Epithelial cell of proximal tubule (primary cell): ENCODE measurements around the gene MEGF11. TPM values are rescaled to one million over a fixed set of nuclear protein-coding genes. Genes with fewer than 3 reads are reported as not detected.

Source experiments
- DNase-seq: peaks from one replicate; pipeline ENCODE4 v3.0.0-alpha.2; 2011; ENCODE audit warnings: low read depth
- H3K4me3 ChIP-seq: 2 replicates; pipeline ENCODE4 v1.5.1; 2011; ENCODE audit warnings: low read depth, mild to moderate bottlenecking, low read length
- total RNA-seq: library from RNA; depleted of rRNA; stranded (reverse); fragments of >200 nt; gene quantifications from 2 replicates; pipeline ENCODE4 v1.2.3, GENCODE V29; 2015
- TF ChIP-seq, protein P1 (sequence below): conservative IDR thresholded peaks from 2 replicates; pipeline ENCODE4 v1.5.1; 2012; ENCODE audit warnings: low read depth, mild to moderate bottlenecking, low read length

The MEGF11 gene
- total RNA-seq, 1 donor from 2014 or later, result 3.7 TPM

- H3K4me3 ChIP-seq, result no peak overlapping the region
- TF ChIP-seq, protein P1, sequence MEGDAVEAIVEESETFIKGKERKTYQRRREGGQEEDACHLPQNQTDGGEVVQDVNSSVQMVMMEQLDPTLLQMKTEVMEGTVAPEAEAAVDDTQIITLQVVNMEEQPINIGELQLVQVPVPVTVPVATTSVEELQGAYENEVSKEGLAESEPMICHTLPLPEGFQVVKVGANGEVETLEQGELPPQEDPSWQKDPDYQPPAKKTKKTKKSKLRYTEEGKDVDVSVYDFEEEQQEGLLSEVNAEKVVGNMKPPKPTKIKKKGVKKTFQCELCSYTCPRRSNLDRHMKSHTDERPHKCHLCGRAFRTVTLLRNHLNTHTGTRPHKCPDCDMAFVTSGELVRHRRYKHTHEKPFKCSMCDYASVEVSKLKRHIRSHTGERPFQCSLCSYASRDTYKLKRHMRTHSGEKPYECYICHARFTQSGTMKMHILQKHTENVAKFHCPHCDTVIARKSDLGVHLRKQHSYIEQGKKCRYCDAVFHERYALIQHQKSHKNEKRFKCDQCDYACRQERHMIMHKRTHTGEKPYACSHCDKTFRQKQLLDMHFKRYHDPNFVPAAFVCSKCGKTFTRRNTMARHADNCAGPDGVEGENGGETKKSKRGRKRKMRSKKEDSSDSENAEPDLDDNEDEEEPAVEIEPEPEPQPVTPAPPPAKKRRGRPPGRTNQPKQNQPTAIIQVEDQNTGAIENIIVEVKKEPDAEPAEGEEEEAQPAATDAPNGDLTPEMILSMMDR, result no peak
- DNase-seq, result no peak
Observed at GRCh38 chr15:66130496-66131034, 123.0 kb downstream of the MEGF11 start.

- TF ChIP-seq, protein P1, result no peak
- peak; percentile 50 for DNase-seq
- no peak overlapping the region for H3K4me3 ChIP-seq
Observed at GRCh38 chr15:66129586-66129985, 124.0 kb downstream of the MEGF11 start.

DNA sequence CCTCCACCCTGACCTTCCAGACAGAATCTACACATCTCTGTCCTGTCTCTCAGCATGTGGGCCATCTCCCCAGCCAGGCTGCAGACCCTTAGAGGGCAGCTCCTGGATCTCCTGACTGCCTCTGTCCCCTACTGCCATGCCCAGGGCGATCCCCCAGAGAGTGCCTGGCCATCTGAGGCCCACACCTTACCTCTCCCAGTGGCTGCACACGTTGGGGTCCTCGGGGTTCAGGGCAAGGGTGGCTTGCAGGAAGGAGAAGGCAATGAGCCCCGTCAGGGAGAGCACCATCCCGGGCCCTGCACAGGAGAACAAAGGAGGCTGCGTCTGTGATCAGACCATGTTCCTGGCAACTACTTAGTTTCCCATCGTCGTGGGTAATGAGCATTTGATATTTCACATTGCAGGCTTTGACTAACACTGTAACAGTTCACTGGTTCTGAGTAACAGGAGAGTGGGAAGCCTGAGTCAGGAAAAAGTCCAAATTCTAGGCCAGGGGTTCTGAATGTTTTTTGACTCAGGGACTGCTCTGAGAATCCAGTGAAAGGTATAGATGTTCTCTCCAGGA lies 125.4 kb downstream of the MEGF11 start:
- DNase-seq, result peak; percentile 72
- H3K4me3 ChIP-seq, result peak overlapping the region; percentile 59
- TF ChIP-seq, protein P1, result no peak

GRCh38 chr15:66126456-66126855 lies 127.1 kb downstream of the MEGF11 start:
- no peak for DNase-seq
- peak overlapping the region; percentile 59 for H3K4me3 ChIP-seq

DNA sequence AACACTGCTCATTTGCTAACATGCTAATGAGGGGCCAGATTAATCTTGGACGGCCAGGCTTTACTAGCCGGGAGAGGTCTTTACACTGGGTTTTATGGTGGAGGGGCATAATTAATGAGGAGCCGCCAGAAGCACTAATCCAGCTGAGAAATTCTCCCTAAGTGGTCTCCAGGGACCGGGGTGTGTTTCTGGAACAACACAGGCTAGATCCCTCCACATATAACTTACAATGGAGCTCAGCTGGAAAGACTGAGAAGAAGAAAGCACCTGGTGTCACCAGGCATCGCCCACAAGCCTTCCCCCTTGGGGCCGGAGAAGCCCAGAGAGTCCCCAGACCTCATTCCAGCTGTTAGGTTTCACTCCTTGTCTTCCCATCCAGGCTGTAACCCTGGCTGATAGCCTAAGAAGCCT lies 127.5 kb downstream of the MEGF11 start:
- H3K4me3 ChIP-seq, result peak overlapping the region; percentile 59
- no peak for DNase-seq
- TF ChIP-seq, protein P1, result no peak

More at GRCh38 chr15:66126456-66126855, 127.1 kb downstream of the MEGF11 start:
- TF ChIP-seq, protein P1, result no peak

GRCh38 chr15:66124651-66125050 lies 128.9 kb downstream of the MEGF11 start:
- TF ChIP-seq, protein P1, result no peak
- no peak overlapping the region for H3K4me3 ChIP-seq
- DNase-seq, result no peak

GRCh38 chr15:66123799-66124198 lies 129.8 kb downstream of the MEGF11 start:
- TF ChIP-seq, protein P1, result no peak
- H3K4me3 ChIP-seq, result no peak overlapping the region
- no peak for DNase-seq
